Suppressor macrophage (primary cell): ENCODE data around the gene KRTAP4-11.
"Not testable (repeated sequence)": the region's sequence is repeated elsewhere in the genome, so short reads cannot be mapped to it uniquely, and the experiment has no call there.

Source experiments
- DNase-seq, 4 experiments: peaks; one replicate each; pipeline ENCODE4 v3.0.0-alpha.2; 2020 to 2022
- total RNA-seq, 17 experiments: gene quantifications; one replicate each; lab custom pipeline; 2026; ENCODE audit warnings: mixed read lengths in 6 of 17, inconsistent platforms in 3 of 17; lab: John Stamatoyannopoulos, UW

Gene KRTAP4-11
- total RNA-seq = 0 to 0.44 (median 0) reads per million in 17 experiments

DNA sequence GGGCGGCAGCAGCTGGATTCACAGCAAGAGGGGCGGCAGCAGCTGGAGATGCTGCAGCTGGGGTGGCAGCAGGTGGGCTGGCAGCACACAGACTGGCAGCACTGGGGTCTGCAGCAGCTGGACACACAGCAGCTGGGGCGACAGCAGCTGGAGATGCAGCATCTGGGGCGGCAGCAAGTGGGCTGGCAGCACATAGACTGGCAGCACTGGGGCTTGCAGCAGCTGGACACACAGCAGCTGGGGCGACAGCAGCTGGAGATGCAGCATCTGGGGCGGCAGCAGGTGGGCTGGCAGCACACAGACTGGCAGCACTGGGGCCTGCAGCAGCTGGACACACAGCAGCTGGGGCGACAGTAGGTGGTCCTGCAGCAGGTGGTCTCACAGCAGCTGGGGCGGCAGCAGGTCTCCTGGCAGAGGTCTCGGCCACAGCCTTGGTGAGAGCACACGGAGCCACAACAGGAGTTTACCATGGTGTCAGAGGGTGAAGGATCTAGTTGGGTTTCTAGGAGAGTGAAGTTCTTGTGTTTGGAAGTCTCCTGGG, at the start of gene KRTAP4-11:
TSS of gene KRTAP4-11 (minus strand) at position 528 of the 541 bp plus-strand sequence. CDS start at position 470, 58 bp downstream.
- DNase-seq = not testable (repeated sequence)

- DNase-seq = no peak
Observed at GRCh38 chr17:41167561-41167960, 49.4 kb upstream of the KRTAP4-11 start.

DNA sequence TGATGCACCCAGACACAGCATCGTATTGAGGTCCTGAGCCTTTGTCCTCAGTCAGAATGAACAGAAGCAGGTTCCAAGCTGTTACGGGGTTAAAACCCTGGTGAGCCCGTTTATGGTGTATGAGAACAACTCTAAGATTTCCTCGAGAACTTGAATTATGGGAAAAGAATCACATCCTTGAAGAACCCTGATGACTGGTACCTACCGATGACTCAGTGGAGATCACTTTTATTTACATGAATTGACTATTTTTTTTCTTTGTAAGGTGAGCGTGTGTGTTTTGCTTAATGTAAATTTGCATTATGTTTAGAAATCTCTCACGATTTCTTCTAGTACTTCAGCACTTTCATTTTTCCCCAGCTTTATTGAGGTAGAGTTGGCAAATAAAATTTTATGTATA, 45.7 kb upstream of the KRTAP4-11 start:
- DNase-seq = no peak

- no peak for DNase-seq
Observed at GRCh38 chr17:41160648-41161047, 42.5 kb upstream of the KRTAP4-11 start, which contains the start of gene KRTAP4-4. KRTAP4-4 (minus strand) TSS chr17:41160748; CDS start chr17:41160691, 57 bp downstream.

DNA sequence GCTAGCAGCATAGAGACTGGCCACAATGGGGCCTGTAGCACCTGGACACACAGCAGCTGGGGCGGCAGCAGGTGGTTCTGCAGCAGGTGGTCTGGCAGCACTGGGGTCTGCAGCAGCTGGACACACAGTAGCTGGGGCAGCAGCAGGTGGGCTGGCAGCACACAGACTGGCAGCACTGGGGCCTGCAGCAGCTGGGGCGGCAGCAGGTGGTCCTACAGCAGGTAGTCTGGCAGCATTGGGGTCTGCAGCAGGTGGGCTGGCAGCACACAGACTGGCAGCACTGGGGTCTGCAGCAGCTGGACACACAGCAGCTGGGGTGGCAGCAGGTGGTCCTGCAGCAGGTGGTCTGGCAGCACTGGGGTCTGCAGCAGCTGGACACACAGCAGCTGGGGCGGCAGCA, 42.0 kb upstream of the KRTAP4-11 start:
- DNase-seq = not testable (repeated sequence)

DNA sequence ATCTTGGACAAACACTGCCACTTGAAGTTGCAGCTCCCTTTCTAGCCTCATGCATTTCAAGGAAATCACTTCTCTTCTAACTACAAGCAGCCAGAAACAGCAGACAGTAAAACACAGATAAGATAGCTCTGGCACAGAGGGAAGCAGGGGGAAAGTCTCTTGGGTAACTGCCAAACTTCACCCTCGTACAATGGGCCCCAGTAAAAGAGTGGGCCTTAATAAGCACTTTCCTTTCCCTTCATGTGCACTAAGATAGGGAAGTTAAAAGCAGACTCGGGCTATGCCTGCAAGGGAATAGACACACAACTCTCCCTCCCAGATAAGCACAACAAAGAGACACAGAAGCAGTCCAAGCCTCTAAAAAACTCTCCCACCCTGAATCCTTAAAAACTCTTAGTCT, 35.7 kb upstream of the KRTAP4-11 start:
- DNase-seq = peak; percentile 15 to 61 (median 48)

DNA sequence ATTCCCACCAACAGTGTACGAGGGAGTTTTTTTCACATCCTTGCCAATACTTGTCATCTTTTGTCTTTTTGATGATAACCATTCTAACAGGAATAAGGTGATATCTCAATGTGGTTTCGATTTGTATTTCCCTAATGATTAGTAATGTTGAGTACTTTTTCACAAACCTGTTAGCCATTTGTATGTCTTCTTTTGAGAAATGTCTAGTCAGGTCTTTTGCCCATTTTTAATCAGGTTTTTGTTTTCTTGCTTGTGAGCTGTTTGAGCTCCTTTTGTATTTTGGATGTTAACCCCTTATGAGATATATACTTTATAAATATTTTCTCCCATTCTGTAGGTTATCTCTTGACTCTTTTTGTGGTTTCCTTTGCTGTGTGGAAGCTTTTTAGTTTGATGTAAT, 33.4 kb upstream of the KRTAP4-11 start:
- no peak for DNase-seq

DNA sequence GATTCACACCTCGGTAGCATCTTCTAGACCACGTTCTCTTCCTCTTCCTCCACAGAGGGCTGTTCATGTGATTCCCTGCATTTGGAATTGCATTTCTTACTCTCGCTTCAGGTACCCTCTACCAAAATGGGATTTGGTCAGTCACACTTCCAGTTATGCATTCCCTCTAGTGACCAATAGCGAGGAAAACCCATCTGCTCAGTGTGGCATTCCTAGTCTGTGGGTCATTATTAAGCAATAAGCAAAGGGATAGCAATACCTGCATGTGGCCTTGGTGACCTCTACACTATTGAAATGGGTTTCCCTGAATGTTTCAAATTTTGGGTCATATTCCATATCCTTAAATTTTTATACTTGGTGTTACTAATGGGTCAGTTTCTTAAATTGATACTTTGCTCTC, 31.9 kb upstream of the KRTAP4-11 start:
- no peak for DNase-seq

DNA sequence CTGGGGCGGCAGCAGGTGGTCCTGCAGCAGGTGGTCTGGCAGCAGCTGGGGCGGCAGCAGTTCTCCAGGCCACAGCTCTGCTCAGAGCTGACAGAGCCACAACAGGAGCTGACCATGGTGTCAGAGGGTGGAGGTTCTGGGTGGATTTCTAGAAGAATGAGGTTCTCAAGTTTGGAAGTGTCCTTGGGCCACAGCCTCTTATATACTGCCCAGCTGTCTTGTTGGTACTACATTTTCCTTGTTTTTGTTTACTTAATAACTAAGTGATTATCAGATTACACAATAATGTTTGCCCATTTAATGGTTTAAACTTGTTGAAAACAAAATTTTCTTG, 31.4 kb upstream of the KRTAP4-11 start, which contains the start of gene KRTAP4-5:
TSS of gene KRTAP4-5 (minus strand) at position 174 of the 334 bp plus-strand sequence. CDS start at position 116, 58 bp downstream.
- no peak for DNase-seq

DNA sequence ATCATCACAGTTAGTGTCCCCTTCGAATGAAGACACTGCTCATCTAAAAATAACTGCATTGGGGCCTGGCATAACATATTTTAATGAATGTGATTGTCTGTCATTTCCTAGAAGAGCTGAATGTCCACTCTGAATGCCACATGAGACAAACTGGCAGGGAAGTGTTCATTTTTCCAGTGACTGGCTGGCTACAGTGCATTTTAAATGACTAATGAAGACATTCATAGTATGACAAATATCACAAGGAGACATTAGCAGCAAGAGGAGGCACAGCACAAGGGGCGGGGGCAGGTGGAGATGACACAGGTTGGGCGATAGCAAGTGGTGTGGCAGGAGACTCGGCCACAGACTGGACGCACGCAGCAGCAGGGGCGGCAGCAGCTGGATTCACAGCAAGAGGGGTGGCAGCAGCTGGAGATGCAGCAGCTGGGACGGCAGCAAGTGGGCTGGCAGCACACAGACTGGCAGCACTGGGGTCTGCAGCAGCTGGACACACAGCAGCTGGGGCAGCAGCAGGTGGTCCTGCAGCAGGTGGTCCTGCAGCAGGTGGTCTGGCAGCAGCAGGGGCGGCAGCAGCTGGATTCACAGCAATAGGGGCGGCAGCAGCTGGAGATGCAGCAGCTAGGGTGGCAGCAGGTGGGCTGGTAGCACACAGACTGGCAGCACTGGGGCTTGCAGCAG, 30.9 kb upstream of the KRTAP4-11 start:
- DNase-seq = not testable (repeated sequence)

DNA sequence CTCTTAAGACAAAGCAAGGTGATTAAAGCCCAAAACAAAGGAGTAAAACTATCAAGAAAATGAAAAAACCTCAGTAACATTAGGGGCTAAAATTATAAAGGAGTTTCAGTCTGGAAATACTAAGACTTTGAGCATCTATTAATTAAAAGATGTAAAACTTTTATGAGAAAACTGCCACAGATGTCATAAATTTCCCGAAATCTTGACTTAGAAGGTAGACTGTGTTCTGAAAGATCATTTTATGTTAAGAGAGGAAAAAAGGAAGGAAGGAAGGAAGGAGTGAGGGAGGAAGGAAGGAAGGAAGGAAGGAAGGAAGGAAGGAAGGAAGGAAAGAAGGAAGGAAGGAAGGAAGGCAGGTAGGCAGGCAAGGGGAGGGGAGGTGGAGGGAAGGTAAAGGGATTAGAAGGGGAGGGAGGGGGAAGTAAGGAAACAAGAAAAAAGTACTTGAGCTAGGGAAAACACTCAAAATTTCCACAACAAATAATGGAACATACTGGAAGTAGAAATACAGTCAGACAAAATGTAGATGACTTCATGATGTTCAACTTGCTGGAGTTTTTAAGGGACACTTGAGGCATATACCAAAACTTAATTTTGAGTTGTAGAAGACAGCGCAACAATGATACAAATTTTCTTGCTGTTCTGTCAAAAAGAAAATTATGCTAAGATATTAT, 29.5 kb upstream of the KRTAP4-11 start:
- DNase-seq = no peak

GRCh38 chr17:41145261-41145660, 27.1 kb upstream of the KRTAP4-11 start:
- no peak for DNase-seq

GRCh38 chr17:41144846-41145245, 26.7 kb upstream of the KRTAP4-11 start:
- no peak for DNase-seq

DNA sequence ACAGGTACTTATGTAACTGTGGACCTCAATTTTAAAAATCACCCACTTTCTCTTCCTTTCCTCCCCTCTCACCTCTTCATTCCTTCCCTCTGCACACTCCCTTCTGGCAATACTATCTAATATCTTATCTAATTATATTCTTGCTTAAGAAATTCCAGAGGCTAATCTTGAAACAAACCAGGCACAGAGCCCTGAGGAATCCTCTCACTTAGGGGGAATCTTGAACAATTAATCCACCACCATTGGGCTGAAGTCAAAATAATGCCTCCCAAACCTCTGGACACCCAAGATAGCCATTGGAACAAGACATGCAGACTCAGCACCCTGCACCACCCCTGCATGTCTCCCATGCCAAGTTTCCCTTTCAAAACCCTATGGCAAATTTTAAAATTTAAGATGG, 23.2 kb upstream of the KRTAP4-11 start:
- no peak for DNase-seq

GRCh38 chr17:41140360-41141131, 22.4 kb upstream of the KRTAP4-11 start, which contains the start of gene KRTAP4-6:
KRTAP4-6 (minus strand) TSS chr17:41140544; CDS start chr17:41140487, 57 bp downstream.
- peak; percentile 20 to 49 (median 32) for DNase-seq

- DNase-seq = not testable (repeated sequence)
Observed at GRCh38 chr17:41139865-41140264, 21.7 kb upstream of the KRTAP4-11 start.

DNA sequence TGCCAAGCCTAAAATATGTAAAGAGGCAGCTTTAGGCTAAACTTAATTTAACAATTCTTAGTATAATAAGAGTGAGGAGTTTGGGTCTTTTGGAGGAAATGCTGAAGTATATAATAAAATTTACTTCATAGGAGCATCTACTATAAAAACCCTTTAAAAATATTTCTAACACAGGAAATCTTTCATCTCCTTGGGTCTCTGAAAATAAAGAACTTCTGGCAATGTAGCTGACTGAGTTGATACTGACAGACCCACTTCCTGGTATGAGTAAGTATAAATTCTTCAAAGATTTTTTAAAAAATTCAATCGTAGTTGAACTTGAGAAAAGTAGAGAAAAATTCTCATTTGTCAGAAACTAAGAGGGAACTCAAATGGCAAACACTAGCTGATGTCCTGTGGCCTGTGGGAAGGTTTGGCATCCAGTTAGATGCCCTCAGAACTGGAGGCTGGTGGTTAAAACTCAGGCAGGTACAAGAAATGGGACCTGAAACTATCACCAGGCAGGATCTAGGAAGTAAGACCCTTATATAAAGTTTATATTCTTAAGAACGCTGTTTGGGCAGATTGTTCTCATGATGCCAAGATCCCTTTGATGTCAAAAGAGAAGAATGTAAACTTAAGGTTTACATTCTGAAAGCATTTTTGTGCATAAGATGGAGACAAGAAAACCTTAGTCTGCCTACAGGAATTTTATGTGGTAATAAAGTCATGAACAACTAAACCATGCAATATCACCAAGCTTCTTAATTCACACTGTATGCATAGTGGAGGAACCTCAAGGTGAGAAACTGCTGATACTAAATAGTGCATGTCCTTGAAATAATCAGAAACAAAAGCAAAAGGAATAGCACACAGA, 15.9 kb upstream of the KRTAP4-11 start:
- DNase-seq = no peak

DNA sequence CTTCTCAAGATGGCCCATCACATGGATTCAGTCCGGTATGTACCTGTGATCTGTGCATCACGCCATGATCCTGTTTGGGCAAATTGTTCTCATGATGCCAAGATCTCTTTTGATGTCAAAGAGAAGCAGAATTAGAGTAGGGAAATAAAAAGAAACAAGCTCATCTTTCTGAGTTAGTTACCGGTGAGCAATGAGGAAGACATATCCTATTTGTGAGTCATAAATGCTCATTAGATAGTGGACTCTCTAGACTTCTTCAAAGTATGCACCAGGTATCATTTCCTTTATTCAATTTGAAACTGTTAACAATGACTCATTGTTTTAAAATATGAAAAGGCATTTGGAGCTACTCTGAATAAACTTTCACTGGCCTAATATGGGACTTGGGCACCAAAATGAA, 13.8 kb upstream of the KRTAP4-11 start:
- DNase-seq = no peak

DNA sequence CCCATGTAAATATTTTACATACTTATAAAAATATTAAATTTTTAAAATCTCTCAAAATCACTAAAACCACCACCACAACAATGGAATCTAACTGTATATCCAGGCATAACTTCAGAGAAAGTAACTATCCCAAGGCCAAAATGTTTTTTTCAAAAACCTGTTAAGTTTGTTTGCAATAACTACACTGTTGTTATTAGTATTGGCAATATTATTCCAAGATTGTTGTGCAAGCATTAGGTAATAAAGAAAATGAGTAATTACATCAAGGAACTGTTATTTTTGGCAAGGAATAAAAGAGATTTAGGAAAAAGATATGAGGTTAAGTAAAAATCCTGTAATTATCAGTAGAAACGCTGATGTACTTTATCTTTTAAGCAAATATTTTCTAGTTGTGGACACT, 9.2 kb upstream of the KRTAP4-11 start:
- DNase-seq = no peak

- no peak for DNase-seq
Observed at GRCh38 chr17:41126412-41126811, 8.2 kb upstream of the KRTAP4-11 start.

- no peak for DNase-seq
Observed at GRCh38 chr17:41125064-41125463, 6.9 kb upstream of the KRTAP4-11 start.

- DNase-seq = not testable (repeated sequence)
Observed at GRCh38 chr17:41123991-41124371, 5.8 kb upstream of the KRTAP4-11 start, which contains the start of gene KRTAP4-12. KRTAP4-12 (minus strand) TSS chr17:41124182; CDS start chr17:41124122, 60 bp downstream.
